H1 (cell line): Measurements from ENCODE around the gene GOLGA3. TPM values are rescaled to one million over a fixed set of nuclear protein-coding genes. Genes with fewer than 3 reads are reported as not detected.

Experiments
- PHF8 ChIP-seq: fragments of 200-600 bp; sonication (generic); conservative IDR thresholded peaks from 2 replicates; pipeline ENCODE4 v1.7.1; 2012; ENCODE audit warnings: low read depth, mild to moderate bottlenecking, inconsistent platforms, low read length, moderate library complexity
- TAF1 ChIP-seq: IDR thresholded peaks from 2 replicates; pipeline ENCODE4 v1.6.1; 2011; ENCODE audit warnings: mild to moderate bottlenecking, low read depth, low read length
- polyA plus RNA-seq, 7 experiments: library from polyadenylated mRNA; depleted of rRNA in 3 of 7; stranded (reverse) in 5 of 7; unstranded in 2 of 7; fragments of >200 nt in 5 of 7; fragments of 200-250 nt in 2 of 7; gene quantifications; 1 replicate in 5 of 7; 2 replicates in 1 of 7; 4 replicates in 1 of 7; pipeline versions ENCODE4 v1.2.1 to v1.2.3, GENCODE V29; 2011 to 2013; ENCODE audit warnings: missing spikeins in 2 of 7, mixed read lengths in 2 of 7
- total RNA-seq: library from RNA; stranded (reverse); fragmentation: NEBNext Ultra II Directional; extraction: Animal tissue kit (Norgen Biotek cat#: 25700); gene quantifications from 2 replicates; pipeline ENCODE4 v1.2.1, GENCODE V29; 2021

The GOLGA3 gene
- total and polyA plus RNA-seq, 2 of the 8 experiments (the other 6 are each of a cell fraction or from before 2014, with no cell fraction given): 6.4 to 33.1 TPM

- TF ChIP-seq TAF1 (peak; percentile 69; the same call in 1 of the 2 replicates), PHF8 (peak; percentile 74)
Measured at GRCh38 chr12:132761921-132762583, 66.6 kb downstream of the GOLGA3 start (continued).
